WTC11 (cell line): ENCODE measurements around the gene PTPRK.

Experiments used
- CREB1 ChIP-seq: sonication (generic); formaldehyde crosslinking; IDR thresholded peaks from 2 replicates; pipeline ENCODE4 v1.8.0; 2023; ENCODE audit warnings: mild to moderate bottlenecking, missing genetic modification reagents
- FOXK1 ChIP-seq: sonication (generic); formaldehyde crosslinking; IDR thresholded peaks from 2 replicates; pipeline ENCODE4 v1.8.0; 2022; ENCODE audit warnings: mild to moderate bottlenecking, moderate library complexity, missing genetic modification reagents
- FOXP1 ChIP-seq: sonication (generic); formaldehyde crosslinking; IDR thresholded peaks from 2 replicates; pipeline ENCODE4 v1.8.0; 2022; ENCODE audit warnings: missing genetic modification reagents, mild to moderate bottlenecking, moderate library complexity, borderline replicate concordance
- RORB ChIP-seq: fragments of 250-450 bp; sonication (Bioruptor Pico); IDR thresholded peaks from 2 replicates; pipeline ENCODE4 v1.9.0; 2021; ENCODE audit warnings: mild to moderate bottlenecking
- ZBTB43 ChIP-seq: sonication (generic); formaldehyde crosslinking; IDR thresholded peaks from 2 replicates; pipeline ENCODE4 v1.8.1; 2023; ENCODE audit warnings: mild to moderate bottlenecking, missing genetic modification reagents
- ZNF317 ChIP-seq: sonication (generic); formaldehyde crosslinking; IDR thresholded peaks from 2 replicates; pipeline ENCODE4 v1.8.1; 2023; ENCODE audit warnings: low read depth, mild to moderate bottlenecking, moderate library complexity, missing genetic modification reagents, borderline replicate concordance
- TF ChIP-seq, protein P1 (sequence below): sonication (generic); formaldehyde crosslinking; IDR thresholded peaks from 2 replicates; pipeline ENCODE4 v1.8.0; 2023; ENCODE audit warnings: missing genetic modification reagents
- TF ChIP-seq, protein P2 (sequence below): fragments of 200-600 bp; IDR thresholded peaks from 2 replicates; pipeline ENCODE4 v1.8.0; 2022; ENCODE audit warnings: antibody characterized with exemption

GRCh38 chr6:127950566-127951145, 569.7 kb downstream of the PTPRK start:
- TF ChIP-seq CREB1 (CRISPR knock-in tag) (no peak), RORB (CRISPR knock-in tag) (no peak), ZBTB43 (CRISPR knock-in tag) (no peak), FOXP1 (CRISPR knock-in tag) (no peak), FOXK1 (CRISPR knock-in tag) (no peak), ZNF317 (no peak)
- TF ChIP-seq, protein P1, sequence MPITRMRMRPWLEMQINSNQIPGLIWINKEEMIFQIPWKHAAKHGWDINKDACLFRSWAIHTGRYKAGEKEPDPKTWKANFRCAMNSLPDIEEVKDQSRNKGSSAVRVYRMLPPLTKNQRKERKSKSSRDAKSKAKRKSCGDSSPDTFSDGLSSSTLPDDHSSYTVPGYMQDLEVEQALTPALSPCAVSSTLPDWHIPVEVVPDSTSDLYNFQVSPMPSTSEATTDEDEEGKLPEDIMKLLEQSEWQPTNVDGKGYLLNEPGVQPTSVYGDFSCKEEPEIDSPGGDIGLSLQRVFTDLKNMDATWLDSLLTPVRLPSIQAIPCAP (CRISPR knock-in tag) = no peak
- TF ChIP-seq, protein P2, sequence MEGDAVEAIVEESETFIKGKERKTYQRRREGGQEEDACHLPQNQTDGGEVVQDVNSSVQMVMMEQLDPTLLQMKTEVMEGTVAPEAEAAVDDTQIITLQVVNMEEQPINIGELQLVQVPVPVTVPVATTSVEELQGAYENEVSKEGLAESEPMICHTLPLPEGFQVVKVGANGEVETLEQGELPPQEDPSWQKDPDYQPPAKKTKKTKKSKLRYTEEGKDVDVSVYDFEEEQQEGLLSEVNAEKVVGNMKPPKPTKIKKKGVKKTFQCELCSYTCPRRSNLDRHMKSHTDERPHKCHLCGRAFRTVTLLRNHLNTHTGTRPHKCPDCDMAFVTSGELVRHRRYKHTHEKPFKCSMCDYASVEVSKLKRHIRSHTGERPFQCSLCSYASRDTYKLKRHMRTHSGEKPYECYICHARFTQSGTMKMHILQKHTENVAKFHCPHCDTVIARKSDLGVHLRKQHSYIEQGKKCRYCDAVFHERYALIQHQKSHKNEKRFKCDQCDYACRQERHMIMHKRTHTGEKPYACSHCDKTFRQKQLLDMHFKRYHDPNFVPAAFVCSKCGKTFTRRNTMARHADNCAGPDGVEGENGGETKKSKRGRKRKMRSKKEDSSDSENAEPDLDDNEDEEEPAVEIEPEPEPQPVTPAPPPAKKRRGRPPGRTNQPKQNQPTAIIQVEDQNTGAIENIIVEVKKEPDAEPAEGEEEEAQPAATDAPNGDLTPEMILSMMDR = no peak
